ENCODE data around the gene MAP7D1.

DNA sequence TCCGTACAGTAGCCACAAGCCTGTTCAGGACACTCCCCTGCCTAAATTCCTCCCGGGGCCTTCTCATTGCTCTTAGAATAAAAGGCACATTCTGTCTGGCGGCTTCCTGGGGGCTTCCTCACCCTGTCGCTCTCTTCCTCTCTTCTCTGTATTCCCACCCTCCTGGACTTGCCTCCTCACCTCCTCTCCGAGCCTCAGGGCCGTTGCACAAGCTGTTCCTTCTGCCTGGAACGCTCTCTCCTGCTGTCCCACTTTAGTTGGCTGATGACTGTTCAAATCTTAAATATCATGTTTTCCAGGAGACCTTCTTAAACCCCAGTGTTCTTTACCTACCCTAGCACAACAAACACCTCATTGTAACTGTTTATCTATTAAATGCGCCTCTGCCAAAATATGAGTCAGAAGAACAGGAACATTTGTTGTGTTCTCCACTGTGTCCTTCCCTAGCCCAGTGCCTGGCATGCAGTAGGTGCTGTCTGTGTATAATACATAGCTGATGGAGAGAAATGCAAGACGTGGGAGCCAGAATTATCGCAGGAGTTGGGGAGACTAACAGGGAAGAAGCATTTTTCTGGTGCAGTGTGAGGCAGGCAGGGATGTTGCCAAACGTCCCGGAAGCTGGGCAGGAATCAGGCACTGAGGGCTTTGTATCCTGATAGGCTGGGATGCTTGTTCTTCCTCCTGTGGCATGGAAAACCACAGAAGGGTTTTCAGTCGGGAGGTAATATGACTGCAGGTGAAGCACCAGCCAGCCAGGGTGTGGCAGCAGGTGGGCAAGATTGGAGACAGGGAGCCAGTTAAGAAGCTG is 44.2 kb downstream of the MAP7D1 start:
- TF ChIP-seq, protein P1, sequence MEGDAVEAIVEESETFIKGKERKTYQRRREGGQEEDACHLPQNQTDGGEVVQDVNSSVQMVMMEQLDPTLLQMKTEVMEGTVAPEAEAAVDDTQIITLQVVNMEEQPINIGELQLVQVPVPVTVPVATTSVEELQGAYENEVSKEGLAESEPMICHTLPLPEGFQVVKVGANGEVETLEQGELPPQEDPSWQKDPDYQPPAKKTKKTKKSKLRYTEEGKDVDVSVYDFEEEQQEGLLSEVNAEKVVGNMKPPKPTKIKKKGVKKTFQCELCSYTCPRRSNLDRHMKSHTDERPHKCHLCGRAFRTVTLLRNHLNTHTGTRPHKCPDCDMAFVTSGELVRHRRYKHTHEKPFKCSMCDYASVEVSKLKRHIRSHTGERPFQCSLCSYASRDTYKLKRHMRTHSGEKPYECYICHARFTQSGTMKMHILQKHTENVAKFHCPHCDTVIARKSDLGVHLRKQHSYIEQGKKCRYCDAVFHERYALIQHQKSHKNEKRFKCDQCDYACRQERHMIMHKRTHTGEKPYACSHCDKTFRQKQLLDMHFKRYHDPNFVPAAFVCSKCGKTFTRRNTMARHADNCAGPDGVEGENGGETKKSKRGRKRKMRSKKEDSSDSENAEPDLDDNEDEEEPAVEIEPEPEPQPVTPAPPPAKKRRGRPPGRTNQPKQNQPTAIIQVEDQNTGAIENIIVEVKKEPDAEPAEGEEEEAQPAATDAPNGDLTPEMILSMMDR (IDR thresholded peaks at IDR 0.05): no peak
- no peak for TF ChIP-seq POLR2A (IDR thresholded peaks at IDR 0.05)

Measured in stomach (tissue), 4 donors.